ENCODE data around the gene TPM3. TPM values are rescaled to one million over a fixed set of nuclear protein-coding genes. Genes with fewer than 3 reads are reported as not detected.

Gene TPM3
- total and polyA plus RNA-seq, 10 of the 15 experiments (the other 5 are each of a cell fraction or from before 2014, with no cell fraction given) = 270 to 759 (median 505) TPM

DNA sequence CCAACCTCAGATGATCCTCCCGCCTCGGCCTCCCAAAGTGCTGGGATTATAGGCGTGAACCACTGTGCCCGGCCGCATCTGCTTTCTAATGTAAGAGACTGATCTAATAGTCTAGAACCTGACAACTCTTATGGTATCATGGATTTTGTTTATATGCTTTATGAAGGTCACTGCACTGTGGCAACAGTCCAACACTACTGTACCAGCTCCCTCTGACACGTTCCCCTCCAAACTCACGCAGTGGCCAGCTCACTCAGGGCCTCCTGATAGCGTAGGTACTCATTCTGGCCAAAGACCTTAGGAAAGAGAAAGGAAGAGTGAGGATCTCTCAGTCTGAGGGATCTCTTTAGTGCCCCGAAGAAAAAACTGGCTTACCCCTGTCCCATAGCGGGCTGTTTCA lies 20.2 kb upstream of the TPM3 start:
- ATAC-seq (no peak), DNase-seq (ENCODE audit: low read depth, low spot score) (no peak), FAIRE-seq (no peak)
- no peak overlapping the region for H3K9ac ChIP-seq (ENCODE audit: control insufficient read depth, insufficient read depth, low read length)
- H3K79me2 ChIP-seq (ENCODE audit: control insufficient read depth, insufficient read depth, low read length) = peaks cover 5% of the 10 kb centered on the region
- H3K4me1 ChIP-seq (ENCODE audit: control insufficient read depth, insufficient read depth, low read length) = no peaks in the 10 kb centered on the region
- intact Hi-C loops (cut with micrococcal nuclease; ENCODE audit: unreplicated experiment) = no loop called here
- no peaks in the 10 kb centered on the region; the same call in 1 of the 2 replicates for H4K20me1 ChIP-seq (ENCODE audit: control insufficient read depth, insufficient read depth)
- ChIA-PET POLR2A (no interaction called here), CTCF (interaction anchor here (1.6 kb wide), 1 partner anchor 123 kb away, joined by 6 read pairs; no protein-coding TSS in a partner anchor), SMC1A (ENCODE audit: uncharacterized antibody, unreplicated experiment) (no interaction called here), RAD21 (ENCODE audit: unreplicated experiment) (no interaction called here)
- TF ChIP-seq ZSCAN29 (IDR thresholded peaks at IDR 0.05) (no peak), SMAD5 (IDR thresholded peaks at IDR 0.05; ENCODE audit: low read depth) (no peak), NFIC (IDR thresholded peaks at IDR 0.05; ENCODE audit: low read depth, low read length) (no peak), RUNX3 (IDR thresholded peaks at IDR 0.05; ENCODE audit: low read length) (no peak), MEF2B (IDR thresholded peaks at IDR 0.05; ENCODE audit: partially characterized antibody, poor library complexity, severe bottlenecking) (no peak), SIN3A (IDR thresholded peaks at IDR 0.05; ENCODE audit: low read depth, low read length) (no peak)
- TF ChIP-seq, protein P1, sequence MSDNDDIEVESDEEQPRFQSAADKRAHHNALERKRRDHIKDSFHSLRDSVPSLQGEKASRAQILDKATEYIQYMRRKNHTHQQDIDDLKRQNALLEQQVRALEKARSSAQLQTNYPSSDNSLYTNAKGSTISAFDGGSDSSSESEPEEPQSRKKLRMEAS (IDR thresholded peaks at IDR 0.05; ENCODE audit: low read depth, low read length) = no peak
- TF ChIP-seq, protein P2, sequence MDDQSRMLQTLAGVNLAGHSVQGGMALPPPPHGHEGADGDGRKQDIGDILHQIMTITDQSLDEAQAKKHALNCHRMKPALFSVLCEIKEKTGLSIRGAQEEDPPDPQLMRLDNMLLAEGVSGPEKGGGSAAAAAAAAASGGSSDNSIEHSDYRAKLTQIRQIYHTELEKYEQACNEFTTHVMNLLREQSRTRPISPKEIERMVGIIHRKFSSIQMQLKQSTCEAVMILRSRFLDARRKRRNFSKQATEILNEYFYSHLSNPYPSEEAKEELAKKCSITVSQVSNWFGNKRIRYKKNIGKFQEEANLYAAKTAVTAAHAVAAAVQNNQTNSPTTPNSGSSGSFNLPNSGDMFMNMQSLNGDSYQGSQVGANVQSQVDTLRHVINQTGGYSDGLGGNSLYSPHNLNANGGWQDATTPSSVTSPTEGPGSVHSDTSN (IDR thresholded peaks at IDR 0.05; ENCODE audit: insufficient replicate concordance, low read depth, low read length) = no peak
- H3K36me3 ChIP-seq (ENCODE audit: control insufficient read depth in 2 of 2, insufficient read depth in 2 of 2, low read length in 1 of 2) = peaks cover 8 to 28% of the 10 kb centered on the region in 2 experiments
- H3K27me3 ChIP-seq (replicated peaks in 1 of 2; ENCODE audit: control insufficient read depth in 2 of 2, insufficient read depth in 2 of 2, low read length in 1 of 2) = no peaks in the 10 kb centered on the region
- H2AFZ ChIP-seq (ENCODE audit: control insufficient read depth, low read depth, low read length) = no peak overlapping the region
- H3K9me3 ChIP-seq (replicated peaks; ENCODE audit: control insufficient read depth, insufficient read depth, low read length) = no peaks in the 10 kb centered on the region
- BruUV-seq (replicated peaks) = no TSS peak
- no peak overlapping the region for H3K27ac ChIP-seq (ENCODE audit: control insufficient read depth, insufficient read depth)
- 97% methylated on average over 10 of the region's 10 CpGs for WGBS (ENCODE audit: insufficient coverage, insufficient replicate concordance, low lambda C conversion rate, missing lambda C conversion rate)
- H3K4me2 ChIP-seq (ENCODE audit: control insufficient read depth, insufficient read depth) = no peak overlapping the region
- in situ Hi-C loops (cut with MboI) = no loop called here
- no peak overlapping the region for H3K4me3 ChIP-seq

Data from GM12878 (cell line).